GM21786 (cell line): ENCODE data around the gene RBM12.

ENCODE experiments used
- ATAC-seq: cut with Tn5 transposase; IDR thresholded peaks from one replicate; pipeline ENCODE4 v1.9.1; 2021; ENCODE audit not compliant: unreplicated experiment

Gene RBM12

DNA sequence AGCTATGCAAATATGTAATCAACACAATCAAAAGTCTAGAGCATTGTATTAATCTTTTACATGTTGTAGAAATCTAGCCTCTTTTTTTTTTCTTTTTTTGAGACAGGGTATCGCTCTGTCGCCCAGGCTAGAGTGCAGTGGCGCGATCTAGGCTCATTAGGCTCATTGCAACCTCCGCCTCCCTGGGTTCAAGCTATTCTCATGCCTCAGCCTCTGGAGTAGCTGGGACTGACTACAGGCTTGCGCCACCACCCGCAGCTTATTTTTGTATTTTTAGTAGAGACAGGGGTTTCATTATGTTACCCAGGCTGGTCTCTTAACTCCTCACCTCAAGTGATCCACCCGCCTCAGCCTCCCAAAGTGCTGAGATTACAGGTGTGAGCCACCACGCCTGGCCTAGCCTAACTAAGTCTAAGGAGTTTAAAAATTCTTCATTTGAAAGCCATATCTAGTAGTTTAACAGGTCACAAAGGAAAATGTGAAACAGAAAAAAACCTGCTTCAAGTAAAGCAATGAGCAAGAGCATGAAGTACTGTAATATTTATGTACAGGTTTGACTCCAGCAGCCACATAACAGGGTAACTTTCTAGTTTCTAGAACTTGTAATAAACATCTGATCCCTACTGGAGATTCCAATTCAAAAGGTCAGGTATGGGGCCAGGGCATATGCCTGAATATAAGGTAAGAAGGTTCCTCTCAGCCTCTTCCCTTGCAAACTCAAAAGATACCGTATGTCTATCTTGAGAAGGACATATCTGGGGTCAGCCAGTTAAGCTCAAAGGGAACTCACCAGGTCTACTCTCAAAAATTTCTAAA, 4.4 kb downstream of the RBM12 start:
- no peak for ATAC-seq

DNA sequence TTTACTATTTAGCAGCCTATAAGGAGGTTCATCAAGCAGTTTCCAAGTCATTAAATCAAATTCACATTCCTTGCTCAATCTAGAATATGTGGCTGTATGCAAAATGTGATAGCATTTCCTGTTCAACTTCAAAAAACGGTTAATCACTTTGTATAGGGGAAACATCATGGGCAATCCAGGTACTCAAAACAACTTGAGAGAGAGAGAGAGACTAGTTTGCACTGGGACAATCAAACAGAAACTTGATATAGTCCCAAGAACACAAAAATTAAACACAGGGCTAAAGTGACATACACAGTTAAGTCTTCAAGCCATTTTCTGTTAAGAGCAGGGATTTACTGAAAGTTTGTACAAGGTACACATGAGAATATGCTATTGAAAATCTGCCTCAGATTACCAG, 7.4 kb downstream of the RBM12 start:
- ATAC-seq = no peak

DNA sequence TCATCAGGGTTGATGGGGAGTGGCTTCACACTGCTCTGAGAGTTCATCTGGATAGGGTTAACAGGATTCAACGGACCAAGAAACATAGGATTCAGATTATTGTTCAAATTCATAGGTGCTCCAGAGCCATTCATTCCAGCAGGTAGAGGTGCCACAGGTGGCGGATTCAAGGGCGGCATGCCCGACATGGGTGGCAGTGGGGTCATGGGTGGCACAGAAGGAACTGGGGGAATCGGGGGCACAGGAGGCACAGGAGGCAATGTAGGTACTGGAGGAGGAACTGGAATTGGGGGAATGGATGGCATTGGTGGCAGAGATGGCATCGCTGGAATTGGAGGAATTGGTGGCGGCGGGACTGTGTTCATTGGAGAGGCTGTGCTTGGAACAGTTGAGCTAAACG, 10.3 kb downstream of the RBM12 start:
- ATAC-seq = no peak

DNA sequence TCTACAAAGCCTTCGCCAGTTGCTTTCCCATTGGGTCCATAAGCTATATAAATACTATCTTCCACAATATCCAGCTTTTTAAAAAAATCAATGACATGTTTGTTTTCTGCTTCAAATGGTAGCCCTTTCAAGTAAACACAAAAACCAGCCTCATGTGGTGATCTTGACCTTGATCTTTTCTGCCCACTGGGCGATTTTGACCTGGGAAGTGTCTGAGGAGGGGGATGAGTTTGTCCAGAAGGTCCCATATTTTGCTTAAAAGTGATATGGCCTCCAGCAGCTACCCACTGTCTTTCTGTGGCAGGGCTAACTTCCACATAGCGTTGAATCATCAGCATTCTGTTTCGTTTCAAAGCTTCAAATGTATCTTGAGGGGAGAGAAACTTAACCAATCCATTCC, 10.8 kb downstream of the RBM12 start:
- no peak for ATAC-seq

DNA sequence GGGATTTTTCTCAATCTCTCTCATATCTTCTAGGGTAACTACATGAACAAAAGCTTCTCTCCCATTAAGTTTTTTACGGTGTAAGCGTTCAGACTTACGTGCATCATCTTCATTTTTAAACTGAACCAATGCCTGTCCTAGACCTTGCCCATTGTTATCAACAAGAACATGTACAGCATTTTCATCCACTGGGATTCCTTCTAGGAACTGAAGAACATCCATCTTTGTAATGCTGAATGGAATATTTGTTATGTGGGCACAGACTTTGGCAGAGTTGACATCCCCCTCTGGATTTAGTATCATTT, 11.3 kb downstream of the RBM12 start:
- ATAC-seq = no peak

DNA sequence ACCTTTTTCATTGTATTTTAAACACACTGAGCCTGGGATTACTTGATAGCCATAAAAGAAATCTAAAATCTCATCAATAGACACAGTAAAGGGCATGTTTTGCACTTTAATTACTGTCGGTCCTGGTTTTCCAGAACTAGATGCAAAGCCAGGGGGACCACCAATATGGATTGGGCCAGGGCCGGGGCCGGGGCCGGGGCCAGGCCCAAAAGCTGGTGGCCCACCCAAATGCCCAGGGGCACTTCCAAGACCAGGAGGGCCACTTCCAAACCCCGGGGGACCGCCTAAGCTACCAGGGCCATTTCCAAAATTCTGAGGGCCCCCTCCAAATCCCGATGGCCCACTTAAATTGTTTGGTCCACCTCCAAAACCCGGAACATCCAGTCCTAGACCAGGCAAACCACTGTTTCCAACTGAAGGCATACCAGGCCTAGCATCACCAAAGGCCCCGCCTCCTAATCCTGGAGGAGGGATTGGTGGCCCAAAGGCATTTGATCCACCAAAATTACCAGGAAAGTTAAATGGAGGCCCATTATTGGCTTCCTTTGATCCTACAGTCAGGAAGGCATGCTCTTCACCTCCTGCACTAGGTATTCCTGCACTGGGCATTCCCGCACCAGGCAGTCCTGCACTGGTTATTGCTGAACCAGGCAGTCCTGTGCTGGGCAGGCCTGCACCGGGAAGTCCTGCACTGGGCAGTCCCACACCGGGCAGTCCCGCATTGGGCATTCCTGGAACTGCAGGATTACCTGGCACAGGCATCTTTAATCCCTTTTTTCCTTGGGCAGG, 11.9 kb downstream of the RBM12 start:
- no peak for ATAC-seq

DNA sequence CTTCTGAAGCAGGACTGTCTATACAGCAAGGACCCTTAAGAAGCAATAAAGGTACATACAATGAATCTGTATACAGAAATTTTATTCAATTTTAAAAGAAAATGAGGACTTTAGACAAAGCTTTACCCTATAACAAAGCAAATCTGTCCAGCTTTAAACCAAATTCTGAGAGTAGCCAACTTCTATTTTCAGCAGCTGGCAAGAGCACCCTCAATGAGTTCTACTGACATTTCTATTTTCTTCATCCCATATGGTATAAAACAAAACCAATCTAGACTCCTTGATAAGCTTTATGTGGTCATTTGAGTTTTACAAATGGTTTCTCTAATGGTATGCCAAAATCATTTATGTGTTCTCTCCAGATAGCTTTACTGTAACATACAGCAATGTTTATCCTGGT, 12.7 kb downstream of the RBM12 start:
- no peak for ATAC-seq

DNA sequence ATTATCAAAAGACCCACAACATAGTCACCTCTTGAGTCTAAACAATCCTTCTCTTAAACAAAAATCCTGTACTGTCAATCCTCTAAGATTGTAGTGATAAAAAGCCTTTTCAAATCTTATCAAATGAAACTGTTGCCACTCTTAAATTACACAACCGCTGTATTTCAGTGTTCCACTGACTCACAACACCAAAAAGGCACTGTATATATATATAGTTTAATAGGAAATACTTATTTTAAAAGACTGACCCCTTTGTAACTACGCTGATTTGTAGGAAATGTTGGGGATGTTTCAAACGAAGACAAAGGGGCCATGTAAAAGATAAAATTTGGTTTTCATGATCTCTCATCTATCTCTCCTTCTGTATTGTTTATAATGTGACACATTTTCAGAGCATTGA, 14.1 kb downstream of the RBM12 start:
- ATAC-seq = no peak

DNA sequence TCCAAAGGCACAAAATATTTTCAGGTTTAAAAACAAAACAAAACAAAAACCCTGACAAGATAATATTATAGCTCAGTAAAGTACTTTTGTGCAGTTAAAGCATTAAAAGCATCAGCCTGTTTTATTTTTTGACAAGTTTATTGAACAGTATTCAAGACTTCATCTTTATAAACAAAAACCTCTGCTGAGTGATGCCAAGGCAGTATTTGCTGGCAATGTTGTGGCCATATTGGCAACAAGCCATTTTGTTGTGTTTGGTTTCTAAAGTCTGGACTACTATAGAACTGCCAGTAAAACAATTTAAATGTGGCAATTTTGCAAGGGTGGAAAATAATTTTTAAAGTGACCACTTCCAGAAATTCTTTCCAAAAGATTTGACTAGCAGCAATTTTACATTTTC, 15.9 kb downstream of the RBM12 start:
- no peak for ATAC-seq

DNA sequence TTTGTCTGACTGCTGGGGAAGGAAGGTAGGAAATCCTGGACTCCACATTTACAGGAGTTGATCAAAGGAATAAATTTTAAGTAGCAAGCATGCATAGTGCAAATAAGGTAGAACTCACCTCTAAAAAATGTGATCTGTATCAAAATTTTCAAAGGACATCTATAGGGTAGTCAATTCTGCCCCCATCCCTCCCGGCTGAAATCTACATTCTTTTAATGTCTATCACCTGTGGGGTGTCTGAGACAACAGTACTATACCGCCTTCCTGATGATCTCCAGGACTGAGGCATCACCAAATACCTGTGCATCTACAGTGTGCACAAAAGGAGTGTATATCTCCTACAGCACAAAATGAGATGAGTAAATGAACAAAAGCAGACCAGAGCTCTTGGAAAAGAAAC, 19.9 kb downstream of the RBM12 start:
- ATAC-seq = no peak

DNA sequence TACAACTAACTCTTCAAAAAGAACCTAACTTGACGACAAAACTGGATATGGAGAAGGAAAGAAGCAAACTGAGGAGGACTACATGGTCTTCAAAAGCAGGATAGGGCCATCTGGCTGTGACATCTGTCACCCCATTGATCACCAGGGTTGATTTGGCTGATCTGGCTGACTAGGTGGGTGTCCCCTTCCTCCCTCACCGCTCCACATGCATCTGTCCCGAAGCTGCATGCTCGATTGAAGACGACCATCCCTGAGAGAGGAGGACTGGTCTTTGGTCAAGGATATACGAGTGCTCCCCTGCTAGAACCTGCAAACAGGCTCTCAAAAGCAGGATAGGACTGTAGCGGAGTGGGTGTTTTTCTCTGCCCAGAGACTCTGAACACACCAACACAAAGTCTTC, 21.7 kb downstream of the RBM12 start:
- no peak for ATAC-seq

DNA sequence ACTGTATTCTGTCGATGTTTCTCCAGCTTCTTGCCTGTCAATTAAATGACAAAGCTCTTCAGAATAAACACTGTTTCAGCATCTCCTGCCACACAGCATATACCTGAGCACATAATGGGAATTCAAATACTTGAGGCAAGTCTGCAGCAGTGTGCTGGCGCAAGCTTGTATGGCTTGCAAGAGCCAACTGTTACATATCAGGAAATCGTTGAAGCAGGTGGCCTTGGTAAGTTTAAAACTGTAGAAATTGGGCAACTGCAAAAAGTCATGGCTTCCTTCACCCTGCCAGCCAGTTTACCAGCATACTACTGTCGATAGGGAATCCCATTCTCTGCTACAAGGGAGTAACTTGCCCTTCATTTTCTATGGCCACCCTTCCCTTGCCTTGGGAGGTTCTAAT, 23.0 kb downstream of the RBM12 start:
- no peak for ATAC-seq

DNA sequence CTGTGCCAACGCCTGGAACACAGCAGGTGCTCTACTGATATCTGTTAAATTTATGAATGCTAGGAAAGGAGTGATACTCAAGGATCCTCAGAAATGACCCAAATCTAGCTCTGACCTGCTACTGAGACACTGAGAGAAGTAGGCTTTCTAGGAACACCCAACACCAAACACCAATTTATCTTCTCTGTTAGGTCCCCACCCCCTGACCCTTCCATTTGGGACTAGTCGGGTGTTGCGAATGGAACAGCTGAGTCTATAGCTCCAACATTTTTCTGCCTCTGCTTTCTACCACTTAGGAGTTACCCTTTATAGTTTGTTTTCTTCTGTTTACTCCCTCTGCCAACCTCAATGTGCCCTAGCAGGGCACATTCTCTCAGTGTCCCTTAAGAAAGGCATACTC, 24.0 kb downstream of the RBM12 start:
- no peak for ATAC-seq

DNA sequence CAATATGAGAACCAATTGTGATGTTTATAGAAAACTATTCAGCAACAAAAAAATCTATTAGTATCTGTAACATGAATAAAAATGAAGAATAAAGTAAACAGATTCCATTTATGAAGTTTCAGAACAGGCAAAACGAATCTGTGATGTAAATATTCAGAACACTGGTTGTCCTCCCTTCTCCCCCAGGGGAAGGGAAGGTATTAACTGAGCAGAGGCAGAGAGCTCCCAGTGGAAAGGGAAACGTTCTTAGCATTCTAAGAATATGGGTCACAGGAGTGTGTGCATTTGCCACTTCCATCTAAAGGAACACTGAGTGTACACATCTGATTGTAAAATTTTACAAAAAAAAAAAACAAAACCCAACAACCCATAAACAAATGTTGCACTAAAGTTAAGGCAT, 25.9 kb downstream of the RBM12 start:
- ATAC-seq = no peak

DNA sequence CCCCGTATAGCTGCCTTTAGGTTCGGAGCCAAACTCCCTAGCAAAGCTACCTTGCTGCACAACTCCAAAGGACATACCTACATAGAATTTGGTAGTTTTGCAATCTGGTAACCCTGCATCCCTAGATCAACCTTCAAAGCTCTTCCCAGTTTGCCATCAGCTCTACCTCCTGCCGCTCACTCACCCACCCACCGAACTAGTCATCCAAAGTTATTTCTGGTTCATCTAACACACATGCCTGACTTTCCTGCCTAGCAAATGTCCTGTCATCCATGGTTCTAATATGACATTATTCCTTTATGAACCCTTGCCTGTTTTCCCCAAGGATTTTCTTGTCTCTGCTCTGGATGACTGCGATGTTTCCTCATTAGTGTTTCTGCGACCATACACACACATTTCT, 27.4 kb downstream of the RBM12 start:
- no peak for ATAC-seq

DNA sequence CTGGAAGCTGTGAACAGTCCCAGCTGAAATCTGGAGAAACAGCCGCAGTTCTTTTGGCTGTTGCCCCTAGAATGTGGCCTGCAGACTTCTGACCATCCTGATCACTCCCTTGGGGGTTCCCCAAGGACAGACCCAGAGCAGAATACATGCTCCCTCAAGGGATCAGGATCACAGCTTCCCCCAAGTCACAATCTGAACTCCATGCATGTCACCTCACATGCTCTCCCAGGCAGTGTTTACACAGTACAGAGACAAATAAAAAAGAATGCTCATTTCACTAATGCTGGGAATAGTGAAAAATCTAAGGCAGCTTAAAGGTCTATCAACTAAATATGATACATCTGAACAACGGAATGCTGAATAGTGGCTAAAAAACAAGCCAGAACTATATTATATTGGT, 28.6 kb downstream of the RBM12 start:
- no peak for ATAC-seq

DNA sequence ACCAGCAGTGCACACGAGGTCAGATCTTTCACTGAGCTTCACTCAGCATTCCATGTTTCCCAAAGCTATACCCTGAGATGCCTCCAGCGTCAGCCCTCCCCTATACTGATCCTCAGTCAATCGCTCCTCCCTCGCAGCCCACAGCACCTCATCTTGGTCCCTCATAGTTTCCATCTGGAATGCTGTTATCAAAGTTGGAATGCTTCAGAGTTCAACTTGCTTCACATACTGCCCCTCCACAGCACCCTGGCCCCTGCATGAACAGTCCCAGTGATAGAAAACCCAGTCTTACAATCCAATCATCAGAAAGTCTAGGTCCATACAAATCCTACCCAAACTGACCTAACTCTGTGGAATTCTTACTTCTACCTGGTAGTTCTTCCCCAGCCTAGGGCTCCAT, 29.0 kb downstream of the RBM12 start:
- no peak for ATAC-seq

DNA sequence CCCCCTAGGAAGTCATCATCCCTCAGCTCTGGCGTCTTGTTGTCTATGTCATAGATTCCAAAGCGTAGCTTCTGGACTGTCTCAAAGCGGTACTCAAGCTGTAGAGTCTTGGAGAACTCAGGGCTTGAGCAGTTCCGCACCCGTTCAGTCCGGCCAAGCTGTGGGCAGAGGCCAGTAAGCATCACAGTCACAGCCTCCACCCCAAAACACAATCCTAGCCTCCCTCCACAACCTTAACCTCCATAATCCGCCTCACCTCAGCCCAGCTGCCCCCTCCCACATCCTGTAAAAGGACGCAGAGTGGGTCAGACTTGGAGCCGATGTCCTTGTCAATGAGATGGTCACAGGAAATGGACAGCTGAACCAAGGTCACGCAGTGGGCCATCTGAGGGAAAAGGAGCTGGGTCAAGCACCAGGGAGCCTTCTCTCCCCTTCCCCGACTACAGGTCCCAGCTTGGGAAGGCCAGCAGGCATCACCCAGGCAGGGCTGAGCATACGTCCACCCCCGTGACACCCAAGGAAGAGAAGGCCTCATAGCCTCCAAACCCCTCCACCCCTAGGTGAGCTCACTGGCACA, 32.1 kb downstream of the RBM12 start:
- no peak for ATAC-seq

DNA sequence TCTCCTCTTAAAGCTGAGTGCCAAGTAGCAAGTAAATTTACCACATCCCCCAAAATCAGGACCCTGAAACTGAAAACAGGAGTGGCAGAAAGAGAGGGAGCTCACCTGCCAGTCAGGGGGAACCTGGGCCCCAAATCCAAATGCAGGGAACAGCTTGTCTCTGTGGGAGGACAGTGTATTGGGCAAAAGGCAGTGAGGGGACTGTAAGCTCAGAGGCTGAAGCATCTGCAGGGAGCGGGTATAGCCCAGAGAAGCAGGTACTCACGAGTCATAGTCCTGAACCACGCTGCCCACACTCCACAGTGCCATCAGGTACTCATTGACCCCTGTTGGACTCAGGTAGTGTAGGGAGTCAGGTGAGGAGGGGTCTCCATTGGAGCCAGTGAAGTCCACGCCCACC, 34.1 kb downstream of the RBM12 start:
- no peak for ATAC-seq

DNA sequence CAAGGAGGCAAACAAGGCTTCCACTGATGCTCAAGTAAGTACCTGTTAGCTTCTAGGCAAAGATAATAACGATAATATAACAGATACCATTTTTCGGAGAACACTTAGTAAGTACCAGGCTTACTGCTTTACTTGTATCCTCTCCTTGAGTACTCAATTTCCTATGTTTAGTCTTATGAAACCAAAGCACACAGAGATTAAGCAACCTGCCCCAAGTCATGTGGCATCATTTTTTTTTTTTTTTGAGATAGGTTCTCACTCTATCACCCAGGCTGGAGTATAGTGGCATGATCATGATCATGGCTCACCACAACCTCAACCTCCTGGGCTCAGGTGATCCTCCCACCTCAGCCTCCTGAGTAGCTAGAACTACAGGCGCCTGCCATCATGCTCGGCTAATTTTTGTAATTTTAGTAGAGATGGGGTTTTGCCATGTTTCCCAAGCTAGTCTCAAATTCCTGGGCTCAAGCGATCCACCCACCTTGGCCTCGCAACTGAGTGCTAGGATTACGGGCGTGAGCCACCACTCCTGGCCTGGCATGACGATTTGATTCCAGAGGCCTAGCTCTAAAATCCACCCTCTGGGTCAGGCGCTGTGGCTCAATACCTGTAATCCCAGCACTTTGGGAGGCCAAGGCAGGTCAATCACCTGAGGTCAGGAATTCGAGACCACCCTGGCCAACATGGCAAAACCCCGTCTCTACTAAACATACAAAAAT, 35.1 kb downstream of the RBM12 start:
- ATAC-seq = no peak

DNA sequence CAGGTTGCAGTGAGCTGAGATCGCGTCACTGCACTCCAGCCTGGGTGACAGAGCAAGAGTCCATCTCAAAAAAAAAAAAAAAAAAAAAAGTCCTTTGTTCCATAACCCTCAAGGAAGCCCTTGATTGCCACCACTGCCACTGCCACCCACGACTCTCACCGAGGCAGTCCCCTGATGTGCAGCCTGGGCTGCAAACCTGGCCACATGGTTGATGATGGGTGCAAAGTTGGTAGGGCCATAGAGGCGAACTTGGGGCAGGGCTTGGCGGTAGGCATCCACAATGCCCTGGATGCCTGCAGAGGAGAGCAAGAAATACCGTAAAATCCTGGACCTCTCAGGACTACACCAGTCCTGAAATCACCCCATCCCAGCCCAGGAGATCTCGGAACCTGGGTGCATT, 37.6 kb downstream of the RBM12 start:
- no peak for ATAC-seq
